Testis (tissue), 3 donors: ENCODE measurements around the gene ZNF26. TPM values are rescaled to one million over a fixed set of nuclear protein-coding genes. Genes with fewer than 3 reads are reported as not detected.

Experiments
- DNase-seq: peaks from one replicate; pipeline ENCODE4 v3.0.0-alpha.2; 2019
- H3K27ac ChIP-seq, 2 donors: fragments of 200-600 bp; sonication (generic); one replicate each; pipeline ENCODE4 v1.5.1; 2019
- H3K27me3 ChIP-seq: fragments of 200-600 bp; sonication (generic); one replicate; pipeline ENCODE4 v1.5.1; 2019
- H3K36me3 ChIP-seq: fragments of 200-600 bp; sonication (generic); one replicate; pipeline ENCODE4 v1.5.1; 2017; ENCODE audit warnings: low read depth; ENCODE audit errors: missing control alignments
- H3K4me1 ChIP-seq: fragments of 200-600 bp; sonication (generic); one replicate; pipeline ENCODE4 v1.5.1; 2019
- H3K4me3 ChIP-seq, 2 donors: fragments of 200-600 bp; sonication (generic); one replicate each; pipeline ENCODE4 v1.5.1; 2017 to 2019
- H3K9me3 ChIP-seq: fragments of 200-600 bp; sonication (generic); one replicate; pipeline ENCODE4 v1.5.1; 2017
- CTCF ChIP-seq, 3 experiments: fragments of 450-650 bp in 2 of 3; fragments of 200-600 bp in 1 of 3; sonication (generic) in 1 of 3; IDR thresholded peaks; one replicate each; pipeline ENCODE4 v1.5.1; 2016 to 2019; ENCODE audit warnings: antibody characterized with exemption in 3 of 3, mild to moderate bottlenecking in 2 of 3, moderate library complexity in 1 of 3
- POLR2A ChIP-seq: fragments of 450-650 bp; IDR thresholded peaks from one replicate; pipeline ENCODE4 v1.6.1; 2017; ENCODE audit warnings: antibody characterized with exemption, mild to moderate bottlenecking, moderate library complexity
- WGBS, 2 donors: methylation state at CpG; one replicate each; pipeline ENCODE4 v1.1.5; 2018; 5-methylcytosine and 5-hydroxymethylcytosine counted together
- intact Hi-C: fragments of 100-400 bp; cut with DNase I; formaldehyde crosslinking; loops from one replicate; pipeline ENCODE4 v1.15.1; 2023; ENCODE audit warnings: low total_unique reads
- polyA plus RNA-seq: library from polyadenylated mRNA; stranded (reverse); fragments of 350-450 nt; fragmentation: Illumina TruSeq; extraction: RNeasy Lipid Tissue Mini Kit (QIAGEN cat#74804); gene quantifications from one replicate; pipeline ENCODE4 v1.2.3, GENCODE V29; 2014; ENCODE audit warnings: low read depth, low replicate concordance; ENCODE audit not compliant: insufficient read depth
- total RNA-seq, 2 donors: library from RNA; depleted of rRNA; stranded (reverse); fragments of >200 nt; gene quantifications; one replicate each; pipeline ENCODE4 v1.2.3, GENCODE V29; 2016

ZNF26 gene
- total and polyA plus RNA-seq, 3 donors from 2014 or later: 6.0 to 26.9 (median 24.2) TPM

GRCh38 chr12:133037207-133038005 lies 51.2 kb downstream of the ZNF26 start, which contains the start of gene ZNF84:
ZNF84 (plus strand) TSS chr12:133037509; CDS start chr12:133041468, 3,959 bp downstream.
- Histone ChIP-seq H3K27me3 (no peaks in the 10 kb centered on the region), H3K9me3 (no peaks in the 10 kb centered on the region)
- 0 to 1% methylated on average over 56 to 61 of the region's 103 CpGs for WGBS, 2 donors

DNA sequence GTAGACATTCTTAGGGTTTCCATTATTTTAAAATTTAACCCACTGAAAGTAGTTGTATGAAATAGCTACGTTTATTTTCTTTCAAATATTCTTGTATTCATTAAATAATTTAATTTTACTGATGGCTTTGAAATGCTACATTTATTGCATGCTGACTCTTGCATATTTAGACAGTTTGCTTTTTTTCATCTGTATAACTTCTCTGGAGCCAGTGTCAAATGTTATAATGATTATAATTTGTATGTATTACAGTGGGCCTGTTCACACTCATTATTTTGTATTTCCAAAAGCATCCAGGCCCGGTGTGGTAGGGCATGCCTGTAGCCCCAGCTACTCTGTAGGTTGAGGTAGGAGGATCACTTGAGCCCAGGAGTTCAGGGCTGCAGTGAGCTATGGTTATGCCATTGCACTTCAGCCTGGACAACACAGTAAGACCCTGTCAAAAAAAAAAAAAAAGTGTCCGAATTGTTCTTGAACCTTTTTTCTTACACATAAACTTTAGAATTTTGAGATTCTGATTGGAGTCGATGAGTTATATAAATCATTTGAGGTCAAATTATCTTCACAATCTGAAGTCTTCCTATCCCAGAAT lies 52.0 kb downstream of the ZNF26 start:
- Histone ChIP-seq H3K4me3 (peak overlapping the region; percentile 75 to 90), H3K9me3 (no peaks in the 10 kb centered on the region), H3K27me3 (no peaks in the 10 kb centered on the region), H3K36me3 (no peaks in the 10 kb centered on the region), H3K27ac (peak overlapping the region; percentile 94 to 97), H3K4me1 (no peaks in the 10 kb centered on the region)
- no peak for TF ChIP-seq CTCF (IDR thresholded peaks at IDR 0.05)
- WGBS, 2 donors: 34 to 43% methylated on average over 4 of the region's 4 CpGs
- DNase-seq: no peak
- intact Hi-C loops: no loop called here

More at GRCh38 chr12:133037207-133038005, 51.2 kb downstream of the ZNF26 start, which contains the start of gene ZNF84:
- intact Hi-C loops: no loop called here
- TF ChIP-seq CTCF (IDR thresholded peaks at IDR 0.05) (no peak), POLR2A (no peak)
- Histone ChIP-seq H3K4me3 (peak within 1 kb of the TSS; percentile 75 to 90), H3K27ac (peak within 1 kb of the TSS; percentile 94 to 97), H3K4me1 (no peaks in the 10 kb centered on the region), H3K36me3 (no peaks in the 10 kb centered on the region)
- peak; percentile 96 for DNase-seq

- H3K36me3 ChIP-seq: no peaks in the 10 kb centered on the region
- no peak for DNase-seq
- WGBS, 2 donors: 97 to 98% methylated on average over 3 of the region's 3 CpGs
- intact Hi-C loops: no loop called here
- H3K4me1 ChIP-seq: no peaks in the 10 kb centered on the region
- no peak overlapping the region for H3K27ac ChIP-seq
- no peaks in the 10 kb centered on the region for H3K27me3 ChIP-seq
- no peak overlapping the region for H3K4me3 ChIP-seq
- no peaks in the 10 kb centered on the region for H3K9me3 ChIP-seq
- TF ChIP-seq POLR2A (no peak), CTCF (IDR thresholded peaks at IDR 0.05) (no peak)
These were observed 60.5 kb downstream of the ZNF26 start for GRCh38 chr12:133046698-133047097.

DNA sequence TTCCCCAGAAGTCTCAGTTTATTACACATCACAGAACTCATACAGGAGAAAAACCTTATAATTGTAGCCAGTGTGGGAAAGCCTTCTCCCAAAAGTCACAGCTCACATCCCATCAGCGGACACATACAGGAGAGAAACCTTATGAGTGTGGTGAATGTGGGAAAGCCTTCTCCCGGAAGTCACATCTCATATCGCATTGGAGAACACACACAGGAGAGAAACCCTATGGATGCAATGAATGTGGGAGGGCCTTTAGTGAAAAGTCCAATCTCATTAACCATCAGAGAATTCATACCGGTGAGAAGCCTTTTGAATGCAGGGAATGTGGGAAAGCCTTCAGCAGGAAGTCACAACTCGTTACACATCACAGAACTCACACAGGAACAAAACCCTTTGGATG lies 71.3 kb downstream of the ZNF26 start:
- intact Hi-C loops: no loop called here
- no peak for DNase-seq
- Histone ChIP-seq H3K27ac (no peak overlapping the region), H3K9me3 (peaks cover 10% of the 10 kb centered on the region), H3K4me1 (no peaks in the 10 kb centered on the region), H3K27me3 (no peaks in the 10 kb centered on the region), H3K36me3 (no peaks in the 10 kb centered on the region), H3K4me3 (no peak overlapping the region)
- TF ChIP-seq POLR2A (no peak), CTCF (IDR thresholded peaks at IDR 0.05) (no peak)
- WGBS, 2 donors: 94 to 95% methylated on average over 5 of the region's 5 CpGs
